HCT116 (cell line): ENCODE results near the gene OR6N2. TPM values are rescaled to one million over a fixed set of nuclear protein-coding genes. Genes with fewer than 3 reads are reported as not detected.

Experiments used
- total RNA-seq: library from RNA; stranded (reverse); gene quantifications from one replicate; pipeline ENCODE4 v1.2.1, GENCODE V29; 2021; ENCODE audit not compliant: unreplicated experiment

OR6N2 gene
- total RNA-seq, 1 experiment from 2014 or later = not detected

Other genes starting within 250 kb of the OR6N2 start
- gene OR6Y1, start 226.8 kb downstream of the OR6N2 start, total RNA-seq = not detected
- not detected for gene OR6P1, start 210.6 kb downstream of the OR6N2 start, total RNA-seq
- not detected for gene OR10X1, start 201.3 kb downstream of the OR6N2 start, total RNA-seq
- not detected for gene OR10Z1, start 175.9 kb downstream of the OR6N2 start, total RNA-seq
- gene SPTA1, start 94.5 kb downstream of the OR6N2 start, total RNA-seq = not detected
- gene OR6K2, start 80.6 kb downstream of the OR6N2 start, total RNA-seq = not detected
- gene OR6K3, start 60.5 kb downstream of the OR6N2 start, total RNA-seq = not detected
- not detected for gene OR6K6, start 26.5 kb downstream of the OR6N2 start, total RNA-seq
- gene OR6N1, start 9.0 kb downstream of the OR6N2 start, total RNA-seq = not detected
- not detected for gene MNDA, start 50.1 kb upstream of the OR6N2 start, total RNA-seq
- gene PYHIN1, start 150.3 kb upstream of the OR6N2 start, total RNA-seq = not detected
- 1.6 TPM for gene IFI16, start 228.7 kb upstream of the OR6N2 start, total RNA-seq